ENCODE measurements around the gene TAP1.

TAP1 gene

DNA sequence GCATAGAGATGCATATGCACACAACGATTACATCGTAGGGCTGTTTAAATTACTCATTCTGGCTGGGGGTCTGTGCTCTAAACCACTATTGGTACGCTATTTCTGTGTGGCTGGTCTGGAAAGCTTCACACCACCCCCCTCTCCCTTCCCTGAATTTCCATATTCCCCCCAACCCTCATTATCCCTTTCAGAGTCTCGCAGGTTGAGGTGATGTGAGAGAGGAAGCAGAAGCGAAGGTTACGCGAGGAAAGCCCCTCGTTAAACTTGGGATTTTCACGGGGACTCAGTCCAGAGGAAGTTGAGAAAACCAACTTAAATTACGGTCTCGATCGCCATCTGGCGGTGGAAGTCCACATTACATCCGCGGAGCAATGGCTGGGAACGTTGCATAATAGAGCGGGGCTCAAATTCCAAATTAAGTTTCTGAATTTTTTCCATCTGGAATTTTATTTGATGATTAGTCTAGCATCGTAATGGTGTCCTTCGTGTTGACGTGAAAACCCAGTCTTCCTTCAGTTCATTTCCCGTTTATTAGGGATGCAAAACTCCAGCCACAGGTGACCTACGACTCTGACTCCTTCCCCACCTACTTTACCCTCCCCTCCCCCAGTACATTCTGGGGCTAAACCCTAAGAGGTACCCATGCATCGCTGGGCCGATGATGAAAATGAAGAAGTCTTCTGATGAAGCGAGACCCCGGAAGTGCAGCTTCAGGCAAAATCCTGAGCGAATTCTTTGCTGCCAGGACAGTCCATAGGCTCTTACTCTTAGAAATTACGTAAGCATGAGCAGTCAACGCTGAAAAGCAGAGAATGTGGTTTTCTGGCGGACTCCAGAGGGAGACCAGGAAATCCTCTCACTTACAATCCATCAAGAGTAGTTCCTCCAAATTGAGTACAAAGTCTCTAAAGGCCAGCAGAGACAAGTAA, 56.4 kb downstream of the TAP1 start:
- Histone ChIP-seq H3K36me3 (no peaks in the 10 kb centered on the region), H3K4me1 (no peaks in the 10 kb centered on the region; the same call in 1 of the 2 replicates), H3K9me3 (no peaks in the 10 kb centered on the region), H3K4me3 (ENCODE audit: low read depth, low read length) (no peak overlapping the region), H3K27me3 (peaks cover 65% of the 10 kb centered on the region)
- peak; percentile 77 for TF ChIP-seq CTCF (IDR thresholded peaks at IDR 0.05; ENCODE audit: low read depth, low read length)
- peak; percentile 64 for DNase-seq
